HG03469 (cell line): ENCODE measurements around the gene MYH11.
A peak's percentile ranks its signal among the peaks of the same experiment; 100 is the strongest.

ENCODE experiments used
- ATAC-seq: cut with Tn5 transposase; IDR thresholded peaks from one replicate; pipeline ENCODE4 v1.9.1; 2021; ENCODE audit warnings: mild to moderate bottlenecking, moderate library complexity, moderate number of reproducible peaks; ENCODE audit not compliant: unreplicated experiment

MYH11 gene

DNA sequence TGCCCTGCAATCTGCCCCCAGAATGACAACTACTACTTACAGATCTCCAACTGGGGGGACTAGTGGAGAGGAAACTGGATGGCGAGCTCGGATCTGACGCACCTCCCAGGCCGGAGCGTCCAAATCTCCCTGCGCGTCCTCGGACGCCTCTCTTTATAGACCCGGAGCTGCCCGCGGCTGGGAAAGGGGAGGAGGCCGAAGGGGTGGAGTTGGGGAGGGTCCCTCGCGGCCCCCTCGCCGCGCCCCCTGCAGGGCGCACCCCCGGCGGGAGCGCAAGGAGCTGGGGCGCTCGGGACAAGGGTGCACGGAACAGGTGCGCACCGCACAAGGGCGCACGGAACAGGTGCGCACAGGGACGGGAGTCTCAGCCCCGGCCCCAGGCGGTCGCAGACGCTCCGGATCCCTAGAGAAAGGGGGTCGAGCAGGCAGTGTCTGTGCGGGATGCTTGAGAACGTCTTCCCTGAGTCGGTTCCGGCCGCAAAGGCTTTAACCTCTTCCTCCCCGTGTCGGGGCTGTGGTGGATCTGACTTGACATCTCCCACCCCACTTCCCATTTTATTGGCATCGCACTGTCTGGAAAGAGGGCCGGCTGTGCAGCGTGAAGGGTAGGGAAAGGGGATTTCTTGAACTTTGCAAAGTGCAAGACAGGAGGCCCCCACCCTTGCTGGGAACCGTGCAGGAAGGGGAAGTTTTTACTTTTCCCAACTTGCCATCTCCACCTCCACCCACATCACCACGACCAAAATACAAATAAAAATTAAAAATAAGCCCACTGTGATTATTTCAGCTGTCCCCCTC lies at the start of gene MYH11:
TSS of gene MYH11 (minus strand) at position 128 of the 798 bp plus-strand sequence. CDS start 18,776 bp downstream, outside the sequence.
- no peak for ATAC-seq

DNA sequence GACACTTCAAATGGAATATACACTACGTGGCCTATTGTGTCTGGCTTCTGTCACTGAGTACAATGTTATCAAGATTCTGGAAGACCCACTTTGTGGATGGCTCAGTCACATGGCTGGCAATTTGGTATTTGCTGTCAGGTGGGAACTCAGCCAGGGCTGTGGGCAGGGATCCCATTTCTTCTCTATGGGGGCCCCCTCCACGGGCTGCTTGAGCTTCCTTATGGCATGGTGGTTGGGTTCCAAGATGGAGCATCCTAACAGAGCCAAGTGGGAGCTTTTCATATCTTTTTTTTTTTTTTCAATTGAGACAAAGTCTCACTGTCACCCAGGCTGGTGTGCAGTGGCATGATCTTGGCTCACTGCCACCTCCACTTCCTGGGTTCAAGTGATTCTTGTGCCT lies 49.6 kb upstream of the MYH11 start:
- ATAC-seq, result no peak

DNA sequence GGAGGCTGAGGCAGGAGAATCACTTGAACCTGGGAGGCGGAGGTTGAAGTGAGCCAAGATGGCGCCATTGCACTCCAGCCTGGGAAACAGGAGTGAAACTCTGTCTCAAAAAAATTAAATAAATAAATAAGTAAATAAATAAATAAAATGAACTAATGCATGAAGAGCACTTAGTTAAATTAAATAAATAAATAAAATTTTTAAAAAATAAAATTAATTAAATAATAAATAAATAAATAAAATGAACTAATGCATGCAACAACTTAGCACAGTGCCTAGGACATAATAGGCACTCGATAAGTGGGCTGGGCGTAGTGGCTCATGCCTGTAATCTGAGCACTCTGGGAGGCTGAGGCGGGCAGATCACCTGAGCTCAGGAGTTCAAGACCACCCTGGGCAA lies 47.1 kb upstream of the MYH11 start:
- ATAC-seq, result no peak

DNA sequence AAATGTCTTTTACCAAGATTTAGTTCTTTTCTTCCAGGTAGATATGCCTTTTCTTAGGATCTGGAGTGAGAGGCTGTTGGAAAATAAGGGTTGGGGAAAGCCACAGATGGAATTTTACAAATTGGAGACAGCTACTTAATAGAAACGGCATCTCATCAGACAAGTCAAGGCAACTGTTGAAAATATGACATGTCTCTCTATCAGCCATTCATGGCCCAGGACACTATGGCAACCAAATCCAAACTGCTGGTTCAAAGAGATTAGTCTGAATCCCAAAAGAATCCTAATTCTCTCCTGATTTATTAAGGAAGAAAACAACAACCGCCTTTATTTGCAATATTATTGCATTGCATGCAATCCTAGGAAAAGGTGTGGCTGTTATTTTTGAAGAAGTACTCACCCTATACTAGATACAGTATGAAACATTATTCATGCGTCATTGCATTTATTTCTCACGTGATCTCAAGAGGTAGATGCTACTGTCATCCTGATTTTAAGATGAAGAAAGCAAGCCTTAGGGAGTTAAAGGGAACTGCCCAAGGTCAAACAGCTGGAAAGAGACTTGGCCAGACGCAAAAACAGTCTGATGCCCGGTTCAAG lies 44.2 kb upstream of the MYH11 start:
- ATAC-seq, result no peak

DNA sequence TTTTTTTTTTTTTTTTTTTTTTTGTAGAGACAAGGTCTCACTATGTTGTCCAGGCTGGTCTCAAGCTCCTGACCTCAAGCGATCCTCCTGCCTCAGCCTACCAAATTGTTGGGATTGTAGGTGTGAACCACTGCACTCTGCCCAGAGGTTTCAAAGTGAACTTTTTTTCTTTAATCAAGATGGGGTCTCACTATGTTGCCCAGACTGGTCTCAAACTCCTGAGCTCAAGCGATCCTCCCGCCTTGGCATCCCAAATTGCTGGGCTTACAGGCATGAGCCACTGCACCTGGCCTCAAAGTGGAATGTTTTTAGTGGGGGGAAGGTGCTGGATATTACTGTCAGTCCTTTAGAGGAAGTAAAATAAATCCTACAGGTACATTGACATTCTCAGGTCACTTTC lies 43.5 kb upstream of the MYH11 start:
- ATAC-seq, result no peak

DNA sequence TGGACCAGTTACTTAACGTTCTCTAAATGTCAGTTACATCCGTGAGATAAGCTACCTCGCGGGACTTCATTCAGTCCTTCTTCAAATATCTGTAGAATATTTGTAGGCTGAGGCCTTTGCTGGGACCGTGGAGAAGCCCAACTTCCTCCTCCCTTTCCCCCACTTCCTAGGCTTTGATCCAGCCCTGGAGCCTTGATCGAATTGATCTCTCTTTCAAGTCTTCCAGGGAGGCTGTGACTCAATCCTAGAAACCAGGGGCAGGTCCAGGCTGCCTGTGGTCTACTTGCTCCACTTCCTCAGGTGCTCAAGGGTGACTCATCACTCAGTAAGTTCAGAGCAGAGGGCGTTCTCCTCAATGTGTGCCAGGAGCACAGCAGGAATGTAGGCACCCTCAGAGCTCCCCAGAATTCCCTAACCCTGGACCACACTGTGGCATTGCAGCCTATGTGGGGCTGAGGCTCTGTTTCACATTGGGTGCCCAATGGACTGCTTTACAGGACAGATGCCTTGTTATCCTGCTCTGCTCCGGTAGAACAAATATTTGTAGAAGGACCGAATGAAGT lies 42.8 kb upstream of the MYH11 start:
- ATAC-seq, result no peak

DNA sequence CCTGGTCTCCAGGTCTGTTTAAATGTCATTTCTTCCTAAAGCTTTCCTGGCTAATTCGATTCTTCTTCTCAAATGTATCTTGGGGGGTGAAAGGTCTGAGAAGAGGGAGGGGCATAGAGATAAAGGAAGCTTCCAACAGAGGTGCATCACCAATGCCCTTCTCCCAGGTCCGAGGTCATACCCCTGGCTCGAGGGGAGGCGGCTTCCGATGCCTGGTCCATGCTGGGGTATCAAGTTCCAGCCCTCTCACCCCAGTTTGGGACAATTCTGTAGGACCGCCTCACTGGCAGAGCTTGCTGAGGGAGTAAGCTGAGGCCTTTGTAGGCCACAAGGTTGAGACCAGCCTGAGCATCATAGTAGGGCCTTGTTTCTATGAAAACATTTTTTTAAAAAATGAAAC lies 41.8 kb upstream of the MYH11 start:
- ATAC-seq, result no peak

DNA sequence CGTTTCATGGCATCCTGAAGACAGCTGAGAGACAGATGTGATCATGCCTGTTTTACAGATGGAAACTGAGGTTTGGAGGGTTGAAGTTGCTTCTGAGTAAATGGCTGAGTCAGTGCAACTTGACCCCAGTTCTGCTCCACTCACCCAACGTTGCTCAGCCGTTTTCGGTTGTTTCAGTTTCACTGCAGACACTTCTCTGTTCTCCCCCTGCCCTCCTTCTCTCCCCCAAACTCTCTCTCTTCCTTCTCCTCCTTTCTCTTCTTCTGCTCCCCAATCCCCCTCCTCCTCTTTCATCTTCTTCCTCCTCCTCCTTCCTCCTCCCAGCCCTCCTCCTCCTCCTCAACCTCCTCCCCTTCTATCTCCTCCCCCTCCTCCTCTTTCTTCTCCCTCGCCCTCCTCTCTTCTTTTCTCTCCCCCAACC lies 41.0 kb upstream of the MYH11 start:
- no peak for ATAC-seq

DNA sequence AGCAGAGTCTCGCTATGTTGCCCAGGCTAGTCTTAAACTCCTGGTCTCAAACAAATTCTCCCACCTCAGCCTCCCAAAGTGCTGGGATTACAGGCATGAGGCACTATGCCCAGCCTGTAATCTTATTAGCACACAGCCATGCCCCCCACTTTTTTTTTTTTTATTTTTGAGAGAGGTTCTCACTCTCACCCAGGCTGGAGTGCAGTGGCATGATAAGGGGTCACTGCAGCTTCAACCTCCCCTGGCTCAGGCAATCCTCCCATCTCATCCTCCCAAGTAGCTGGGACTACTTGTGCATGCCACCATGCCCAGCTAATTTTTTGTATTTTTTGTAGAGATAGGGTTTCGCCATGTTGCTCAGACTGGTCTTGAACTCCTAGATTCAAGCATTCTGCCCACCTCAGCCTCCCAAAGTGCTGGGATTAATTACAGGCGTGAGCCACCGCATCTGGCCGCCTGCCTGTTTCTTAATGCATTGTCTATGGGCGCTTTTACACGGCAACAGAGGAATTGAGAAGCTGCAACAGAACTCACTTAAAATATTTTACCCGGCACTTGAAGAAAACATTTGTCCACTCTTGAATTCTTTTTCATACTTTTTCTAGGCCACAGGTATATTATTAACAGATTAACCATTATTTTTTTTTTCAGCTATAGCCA lies 40.4 kb upstream of the MYH11 start:
- no peak for ATAC-seq

DNA sequence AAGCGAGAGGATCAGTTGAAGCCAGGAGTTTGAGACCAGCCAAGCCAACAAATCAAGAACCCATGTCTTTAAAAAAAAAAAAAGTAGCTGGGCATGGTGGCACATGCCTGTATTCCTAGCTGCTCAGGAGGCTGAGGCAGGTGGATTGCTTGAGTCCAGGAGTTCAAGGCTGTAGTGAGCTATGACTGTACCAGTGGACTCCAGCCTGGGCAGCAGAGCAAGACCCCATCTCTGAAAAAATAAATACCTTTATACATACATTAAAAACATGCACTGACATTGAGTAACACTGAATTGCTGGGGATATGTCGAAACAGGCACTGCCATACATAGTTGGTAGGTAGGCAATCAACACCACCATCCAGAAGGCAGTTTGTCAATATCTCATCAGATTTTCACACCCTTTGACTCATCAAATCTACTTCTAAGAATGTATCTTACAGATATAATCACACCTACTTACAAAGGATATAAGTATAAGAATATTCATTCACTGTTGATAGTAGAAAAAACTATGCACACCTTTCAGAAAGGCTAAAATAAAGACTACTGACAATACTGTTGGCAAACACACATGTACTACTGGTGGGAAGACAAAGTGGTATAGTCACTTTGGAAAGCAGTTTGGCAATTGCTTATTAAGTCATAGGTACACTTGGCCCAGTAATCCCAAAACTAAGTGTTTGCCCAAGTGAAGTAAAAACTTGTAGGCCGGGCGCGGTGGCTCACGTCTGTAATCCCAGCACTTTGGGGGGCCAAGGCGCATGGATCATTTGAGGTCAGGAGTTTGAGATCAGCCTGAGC lies 37.9 kb upstream of the MYH11 start:
- no peak for ATAC-seq

DNA sequence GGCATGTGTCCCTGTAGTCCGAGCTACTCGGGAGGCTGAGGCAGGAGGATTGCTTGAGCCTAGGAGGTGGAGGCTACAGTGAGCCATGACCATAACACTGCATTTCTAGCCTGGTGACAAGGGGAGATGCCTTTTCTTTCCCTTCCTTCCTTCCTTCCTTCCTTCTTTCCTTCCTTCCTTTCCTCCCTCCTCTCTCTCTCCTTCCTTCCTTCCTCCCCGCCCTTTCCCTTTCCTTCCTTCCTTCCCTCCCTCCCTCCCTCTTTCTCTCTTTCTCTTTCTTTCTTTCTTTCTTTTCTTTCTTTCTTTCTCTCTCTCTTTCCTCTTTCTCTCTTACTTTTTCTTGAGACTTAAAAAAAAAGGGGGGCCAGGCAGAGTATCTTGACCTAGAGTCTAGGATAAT lies 34.7 kb upstream of the MYH11 start:
- ATAC-seq, result no peak

DNA sequence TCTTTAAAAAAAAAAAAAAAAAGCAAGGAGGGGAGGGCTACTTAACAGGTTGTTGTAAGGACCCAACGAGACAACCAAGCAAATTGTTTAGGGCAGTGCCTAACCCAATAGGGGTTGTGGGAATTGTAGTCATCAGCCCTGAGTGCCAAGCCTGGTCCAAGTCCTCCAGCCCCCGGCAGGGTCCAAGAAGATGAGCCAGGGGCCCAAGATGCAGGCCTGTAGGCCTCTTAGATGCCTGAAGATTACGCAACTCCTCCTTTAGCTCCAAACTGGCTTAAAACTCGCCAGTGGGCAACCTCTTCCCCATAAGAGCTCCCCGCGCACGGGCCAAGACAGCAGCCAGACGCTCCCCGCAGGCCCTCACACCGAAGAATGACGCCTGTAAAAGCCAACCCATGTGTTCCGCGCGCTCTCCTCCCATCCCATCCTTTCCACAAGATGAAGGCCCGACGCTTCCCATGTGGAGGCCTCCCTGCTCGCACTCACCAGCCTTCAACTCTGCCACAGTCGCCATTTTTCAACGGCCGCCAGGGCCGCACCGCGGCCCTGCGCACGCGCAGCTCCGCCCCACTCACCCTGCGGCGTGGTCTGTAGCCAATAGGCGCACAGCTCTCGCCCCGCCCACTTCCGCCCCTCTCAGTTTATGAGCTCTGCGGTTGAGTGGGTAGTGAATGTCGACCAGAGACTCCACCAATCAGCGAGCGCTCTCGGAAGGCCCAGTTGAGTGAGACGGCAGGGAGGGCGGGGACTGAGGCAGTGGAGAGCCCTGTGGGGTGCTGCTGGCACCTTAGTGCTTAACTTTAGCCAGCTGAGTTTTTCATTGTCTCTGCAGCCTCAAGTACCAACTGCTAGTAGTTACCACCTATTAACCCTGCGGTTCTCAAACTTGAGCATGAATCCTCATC lies 31.5 kb upstream of the MYH11 start, which contains the start of gene CEP20:
TSS of gene CEP20 (minus strand) at position 532 of the 905 bp plus-strand sequence. CDS start at position 514, 18 bp downstream.
- peak; percentile 93 for ATAC-seq

DNA sequence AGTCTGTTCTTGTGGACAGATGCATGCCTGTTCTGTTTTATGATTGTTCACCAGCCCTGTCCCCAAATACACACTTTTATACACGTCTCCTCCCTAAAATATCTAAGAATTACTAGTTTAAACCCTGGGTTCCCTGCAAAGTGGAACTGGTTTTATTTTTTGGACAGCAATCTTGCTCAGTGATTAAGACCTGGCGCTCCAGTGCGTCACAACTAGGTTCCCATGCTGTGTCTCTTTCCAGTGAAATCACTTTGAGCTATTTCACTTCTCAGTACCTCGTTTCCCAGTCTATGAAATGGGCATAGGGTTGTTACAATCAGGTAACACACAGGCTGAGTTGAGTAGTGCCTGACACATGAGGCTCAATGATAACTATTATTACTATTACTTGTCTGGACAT lies 30.5 kb upstream of the MYH11 start:
- ATAC-seq, result no peak

DNA sequence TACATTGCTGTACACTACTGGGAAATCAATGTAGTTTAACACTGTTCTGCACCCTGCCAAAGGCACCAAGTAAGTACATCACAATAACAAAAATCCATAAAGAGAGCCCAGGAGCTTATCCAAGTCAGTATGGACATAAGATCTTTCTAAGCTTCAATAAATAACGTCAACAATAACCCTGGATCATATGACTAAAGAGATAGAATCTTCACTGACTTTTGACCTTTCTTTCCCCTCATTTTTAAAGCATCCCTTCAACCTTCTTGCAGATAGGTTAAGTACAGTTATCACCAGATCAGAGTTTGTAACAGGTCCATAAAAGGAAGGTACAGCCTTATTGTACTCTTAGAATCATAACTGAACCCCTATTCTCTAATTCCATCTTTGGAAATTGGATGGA lies 29.2 kb upstream of the MYH11 start:
- no peak for ATAC-seq

DNA sequence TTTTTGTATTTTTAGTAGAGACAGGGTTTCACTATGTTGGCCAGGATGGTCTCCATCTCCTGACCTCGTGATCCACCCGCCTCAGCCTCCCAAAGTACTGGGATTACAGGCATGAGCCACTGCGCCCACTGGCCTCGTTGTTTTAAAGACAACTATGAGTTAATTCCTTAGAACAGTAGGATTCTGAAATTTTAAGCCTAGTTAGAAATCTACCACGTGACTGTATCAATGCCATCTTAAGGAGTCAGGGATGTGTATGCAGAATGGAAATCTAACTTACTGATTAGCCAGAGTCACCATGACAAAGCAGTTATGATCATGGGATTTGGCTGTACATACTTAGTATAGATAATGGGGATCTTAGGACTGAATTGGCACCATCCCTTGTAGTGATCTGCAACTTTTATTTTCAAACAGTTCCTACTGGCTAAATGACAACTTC lies 28.8 kb upstream of the MYH11 start:
- ATAC-seq, result no peak

DNA sequence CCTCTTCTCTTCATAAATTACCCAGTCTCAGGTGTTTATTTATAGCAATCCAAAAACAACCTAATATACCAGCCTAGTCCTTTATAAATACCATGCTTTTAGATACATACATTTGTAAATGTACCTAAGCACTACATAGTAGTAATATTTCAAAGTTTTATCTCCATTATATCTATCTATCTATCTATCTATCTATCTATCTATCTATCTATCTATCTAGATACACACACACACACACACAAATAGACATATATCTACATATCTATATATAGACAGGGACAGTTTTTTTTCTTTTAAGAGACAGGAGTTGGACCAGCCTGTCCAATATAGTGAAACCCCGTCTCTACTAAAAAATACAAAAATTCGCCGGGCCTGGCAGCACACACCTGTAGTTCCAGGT lies 25.7 kb upstream of the MYH11 start:
- ATAC-seq, result no peak

DNA sequence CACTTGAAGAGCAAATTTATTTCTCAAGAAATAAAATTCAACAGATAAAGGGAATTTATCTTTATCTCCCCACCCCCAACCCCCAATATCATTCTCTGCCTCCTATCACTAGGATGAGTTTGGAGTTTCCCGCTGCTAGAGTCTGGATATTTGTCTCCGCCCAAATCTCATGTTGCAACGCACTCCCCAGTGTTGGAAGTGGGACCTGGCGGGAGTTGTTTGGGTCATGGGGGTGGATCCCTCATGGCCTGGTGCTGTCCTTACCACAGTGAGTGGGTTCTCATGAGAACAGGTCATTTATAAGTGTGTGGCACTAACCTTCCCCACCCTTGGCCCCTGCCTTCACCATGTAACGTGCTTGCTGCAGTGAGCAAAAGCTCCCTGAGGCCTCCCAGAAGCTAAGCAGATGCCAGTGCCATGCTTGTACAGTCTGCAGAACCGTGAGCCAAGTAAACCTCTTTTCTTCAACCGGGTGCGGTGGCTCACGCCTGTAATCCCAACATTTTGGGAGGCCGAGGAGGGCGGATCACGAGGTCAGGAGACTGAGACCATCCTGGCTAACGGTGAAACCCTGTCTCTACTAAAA lies 25.1 kb upstream of the MYH11 start:
- ATAC-seq, result no peak

DNA sequence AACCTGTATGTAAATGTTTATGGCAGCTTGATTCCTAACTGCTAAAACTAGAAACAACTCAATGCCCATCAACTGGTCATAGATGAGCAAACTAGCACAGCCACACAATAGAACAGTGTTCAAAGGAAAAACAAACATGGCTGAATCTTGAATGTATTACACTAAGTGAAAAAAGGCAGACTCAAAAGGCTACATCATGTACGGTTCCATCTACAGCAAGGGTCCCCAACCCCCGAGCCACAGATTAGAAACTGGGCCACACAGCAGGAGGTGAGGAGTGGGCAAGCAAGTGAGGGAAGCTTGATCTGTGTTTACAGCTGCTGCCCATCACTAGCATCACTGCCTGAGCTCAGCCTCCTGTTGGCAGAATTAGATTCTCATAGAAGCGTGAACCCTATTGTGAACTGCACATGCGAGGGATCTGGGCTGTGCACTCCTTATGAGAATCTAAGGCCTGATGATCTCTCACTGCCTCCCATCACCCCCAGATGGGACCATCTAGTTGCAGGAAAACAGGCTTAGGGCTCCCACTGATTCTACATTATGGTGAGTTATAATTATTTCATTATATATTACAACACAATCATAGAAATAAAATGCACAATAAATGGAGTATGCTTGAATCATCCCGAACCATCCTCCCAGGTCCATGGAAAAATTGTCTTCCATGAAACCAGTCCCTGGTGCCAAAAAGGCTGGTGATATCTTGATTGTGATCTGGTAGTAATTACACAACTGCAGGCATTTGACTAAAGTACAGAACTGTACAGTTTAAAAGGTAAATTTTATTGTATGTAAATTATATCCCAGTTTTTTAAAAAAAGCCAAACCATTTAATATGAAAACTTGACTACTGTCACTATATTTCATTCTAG lies 23.8 kb upstream of the MYH11 start:
- ATAC-seq, result no peak
